T-helper 1 cell treated with Interleukin-12 subunit alpha and Interleukin-12 subunit beta and Interleukin-4 antibody, amounts not matched to agents 30 μg/mL and 1 μg/mL, for 36 hours (primary cell): Measurements from ENCODE around the gene ART1.

Source experiments
- H3K27ac Mint-ChIP-seq: one replicate; pipeline ENCODE4 v1.8.0; 2021; ENCODE audit warnings: mild to moderate bottlenecking, mixed read lengths
- H3K27me3 Mint-ChIP-seq: one replicate; pipeline ENCODE4 v1.8.0; 2021; ENCODE audit warnings: low read depth, mixed read lengths
- H3K36me3 Mint-ChIP-seq: one replicate; pipeline ENCODE4 v1.8.0; 2021; ENCODE audit warnings: low read depth, mixed read lengths
- H3K4me1 Mint-ChIP-seq: one replicate; pipeline ENCODE4 v1.8.0; 2021; ENCODE audit warnings: low read depth, mixed read lengths
- H3K4me3 Mint-ChIP-seq: one replicate; pipeline ENCODE4 v1.8.0; 2021; ENCODE audit warnings: mild to moderate bottlenecking, moderate library complexity, mixed read lengths
- H3K9me3 Mint-ChIP-seq: one replicate; pipeline ENCODE4 v1.8.0; 2021; ENCODE audit warnings: mixed read lengths

ART1 gene

GRCh38 chr11:3666023-3666530 is 21.1 kb downstream of the ART1 start:
- H3K27ac Mint-ChIP-seq, result no peak overlapping the region

GRCh38 chr11:3667149-3668035 is 22.5 kb downstream of the ART1 start:
- Mint-ChIP-seq H3K4me3 (no peak overlapping the region), H3K4me1 (no peaks in the 10 kb centered on the region), H3K36me3 (peaks cover 21% of the 10 kb centered on the region), H3K27ac (no peak overlapping the region), H3K27me3 (no peaks in the 10 kb centered on the region), H3K9me3 (no peaks in the 10 kb centered on the region)

More at GRCh38 chr11:3666023-3666530, 21.1 kb downstream of the ART1 start:
- H3K27me3 Mint-ChIP-seq, result no peaks in the 10 kb centered on the region
- no peak overlapping the region for H3K4me3 Mint-ChIP-seq
- H3K4me1 Mint-ChIP-seq, result no peaks in the 10 kb centered on the region
- no peaks in the 10 kb centered on the region for H3K9me3 Mint-ChIP-seq
- H3K36me3 Mint-ChIP-seq, result peaks cover 17% of the 10 kb centered on the region

GRCh38 chr11:3669128-3669527 is 24.2 kb downstream of the ART1 start:
- no peaks in the 10 kb centered on the region for H3K9me3 Mint-ChIP-seq
- peaks cover 19% of the 10 kb centered on the region for H3K36me3 Mint-ChIP-seq
- no peaks in the 10 kb centered on the region for H3K27me3 Mint-ChIP-seq
- no peak overlapping the region for H3K4me3 Mint-ChIP-seq
- H3K4me1 Mint-ChIP-seq, result no peaks in the 10 kb centered on the region
- H3K27ac Mint-ChIP-seq, result no peak overlapping the region

- Mint-ChIP-seq H3K27ac (no peak overlapping the region), H3K36me3 (peaks cover 17% of the 10 kb centered on the region), H3K27me3 (no peaks in the 10 kb centered on the region), H3K9me3 (no peaks in the 10 kb centered on the region), H3K4me3 (no peak overlapping the region), H3K4me1 (no peaks in the 10 kb centered on the region)
These were observed 24.8 kb downstream of the ART1 start for GRCh38 chr11:3669742-3670183.

DNA sequence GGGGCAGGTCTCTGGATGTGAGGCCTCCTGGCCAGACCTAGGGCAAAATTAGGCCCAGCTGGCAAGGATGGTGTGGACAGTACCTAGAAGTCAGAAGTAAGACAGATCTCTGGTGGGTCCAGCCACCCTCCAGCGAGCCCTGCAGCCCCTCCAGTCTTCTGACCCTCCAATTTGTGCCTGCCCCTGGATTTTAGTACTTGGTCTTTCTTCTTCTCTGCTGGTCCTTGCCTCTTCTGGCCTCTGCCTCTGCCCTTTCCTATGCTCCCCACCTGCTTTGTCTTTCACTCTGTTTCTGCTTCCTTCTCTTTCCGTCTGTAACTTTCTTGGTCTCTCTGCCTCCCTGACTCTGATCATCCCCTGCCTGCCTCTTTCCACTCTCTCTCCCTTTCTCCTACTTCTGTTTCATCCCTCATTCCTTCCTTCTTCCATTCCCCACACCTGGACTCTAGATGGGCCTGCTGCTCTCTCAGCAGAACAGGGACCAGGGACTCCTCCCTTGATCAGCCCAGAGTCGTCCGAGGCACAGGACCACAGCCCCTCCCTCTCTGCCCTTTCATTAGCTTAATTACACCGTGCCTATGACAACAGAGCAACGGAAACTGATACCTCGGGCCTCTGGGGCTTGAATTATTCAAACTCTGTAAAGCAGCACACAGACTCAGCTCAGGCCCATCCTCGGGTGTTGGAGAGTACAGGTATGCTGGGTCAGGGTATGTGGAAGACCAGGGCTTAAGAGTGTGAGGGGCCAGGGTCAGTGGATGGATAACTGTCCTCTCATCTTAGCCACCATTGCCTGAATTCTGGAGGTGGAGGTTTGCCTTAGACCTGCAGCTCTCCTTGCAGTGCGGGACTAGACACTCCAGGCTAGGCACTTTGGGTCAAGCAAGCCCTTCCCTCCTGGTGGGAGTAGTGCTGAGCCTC is 26.7 kb downstream of the ART1 start, which contains the start of gene CHRNA10:
CHRNA10 (minus strand) TSS at position 51 of the 921 bp plus-strand sequence. CDS start 72 bp downstream, outside the sequence.
- no peak within 1 kb of the TSS for H3K27ac Mint-ChIP-seq

DNA sequence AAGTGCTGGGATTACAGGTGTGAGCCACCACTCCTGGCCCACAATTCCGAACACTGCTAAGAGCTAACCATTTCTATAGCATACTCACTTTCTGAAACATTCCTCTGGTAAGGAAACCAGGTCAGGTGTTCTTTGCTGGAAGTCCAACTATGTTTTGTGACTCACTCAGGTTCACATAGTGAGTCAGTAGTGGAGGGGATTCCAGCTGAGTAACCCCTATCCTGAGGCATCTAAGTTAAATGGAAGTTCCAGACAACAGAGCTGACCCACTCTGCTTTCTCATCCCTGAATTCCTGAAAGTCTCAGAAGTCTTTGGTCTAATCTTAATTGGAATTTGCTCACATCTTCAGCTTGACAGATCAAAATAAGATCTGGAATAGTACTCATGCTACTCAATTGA is 29.3 kb downstream of the ART1 start:
- H3K27me3 Mint-ChIP-seq, result no peaks in the 10 kb centered on the region
- H3K4me3 Mint-ChIP-seq, result no peak overlapping the region
- no peak overlapping the region for H3K27ac Mint-ChIP-seq
- H3K9me3 Mint-ChIP-seq, result no peaks in the 10 kb centered on the region
- peaks cover 38% of the 10 kb centered on the region for H3K36me3 Mint-ChIP-seq
- H3K4me1 Mint-ChIP-seq, result peaks cover 3% of the 10 kb centered on the region

More for the DNA sequence above, 26.7 kb downstream of the ART1 start, which contains the start of gene CHRNA10:
- Mint-ChIP-seq H3K4me1 (peaks cover 3% of the 10 kb centered on the region), H3K27me3 (no peaks in the 10 kb centered on the region), H3K9me3 (no peaks in the 10 kb centered on the region), H3K4me3 (no peak within 1 kb of the TSS), H3K36me3 (peaks cover 21% of the 10 kb centered on the region)

- Mint-ChIP-seq H3K36me3 (peaks cover 48% of the 10 kb centered on the region), H3K27me3 (no peaks in the 10 kb centered on the region), H3K4me1 (peaks cover 3% of the 10 kb centered on the region), H3K9me3 (no peaks in the 10 kb centered on the region), H3K4me3 (no peak overlapping the region), H3K27ac (no peak overlapping the region)
These were observed 31.0 kb downstream of the ART1 start for GRCh38 chr11:3675971-3676370.

- Mint-ChIP-seq H3K4me1 (peaks cover 11% of the 10 kb centered on the region), H3K27me3 (no peaks in the 10 kb centered on the region), H3K4me3 (no peak overlapping the region), H3K27ac (no peak overlapping the region), H3K36me3 (peaks cover 55% of the 10 kb centered on the region), H3K9me3 (no peaks in the 10 kb centered on the region)
These were observed 34.1 kb downstream of the ART1 start for GRCh38 chr11:3679077-3679476.

DNA sequence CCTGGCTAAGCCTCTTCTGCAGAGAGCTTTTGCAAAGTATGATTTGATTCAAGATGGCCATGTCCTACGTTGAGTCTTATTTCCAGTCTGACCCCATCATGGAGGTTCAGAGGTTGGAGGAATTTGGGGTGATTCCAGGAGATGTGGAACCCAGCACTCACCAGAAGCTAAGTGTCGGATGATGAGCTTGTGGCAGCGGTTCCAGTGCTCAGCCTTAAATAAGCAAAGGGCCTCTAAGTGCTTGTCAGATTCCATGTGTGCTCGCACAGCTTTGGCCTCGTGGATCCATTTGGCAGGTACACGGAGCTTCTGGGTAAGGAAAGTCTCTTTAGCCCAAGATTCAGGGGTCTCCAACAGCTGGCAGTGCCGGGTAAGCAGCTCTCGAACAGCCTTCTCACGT is 38.1 kb downstream of the ART1 start:
- no peak overlapping the region for H3K27ac Mint-ChIP-seq
- peaks cover 59% of the 10 kb centered on the region for H3K36me3 Mint-ChIP-seq
- H3K27me3 Mint-ChIP-seq, result no peaks in the 10 kb centered on the region
- peaks cover 8% of the 10 kb centered on the region for H3K4me1 Mint-ChIP-seq
- H3K9me3 Mint-ChIP-seq, result no peaks in the 10 kb centered on the region
- H3K4me3 Mint-ChIP-seq, result no peak overlapping the region

DNA sequence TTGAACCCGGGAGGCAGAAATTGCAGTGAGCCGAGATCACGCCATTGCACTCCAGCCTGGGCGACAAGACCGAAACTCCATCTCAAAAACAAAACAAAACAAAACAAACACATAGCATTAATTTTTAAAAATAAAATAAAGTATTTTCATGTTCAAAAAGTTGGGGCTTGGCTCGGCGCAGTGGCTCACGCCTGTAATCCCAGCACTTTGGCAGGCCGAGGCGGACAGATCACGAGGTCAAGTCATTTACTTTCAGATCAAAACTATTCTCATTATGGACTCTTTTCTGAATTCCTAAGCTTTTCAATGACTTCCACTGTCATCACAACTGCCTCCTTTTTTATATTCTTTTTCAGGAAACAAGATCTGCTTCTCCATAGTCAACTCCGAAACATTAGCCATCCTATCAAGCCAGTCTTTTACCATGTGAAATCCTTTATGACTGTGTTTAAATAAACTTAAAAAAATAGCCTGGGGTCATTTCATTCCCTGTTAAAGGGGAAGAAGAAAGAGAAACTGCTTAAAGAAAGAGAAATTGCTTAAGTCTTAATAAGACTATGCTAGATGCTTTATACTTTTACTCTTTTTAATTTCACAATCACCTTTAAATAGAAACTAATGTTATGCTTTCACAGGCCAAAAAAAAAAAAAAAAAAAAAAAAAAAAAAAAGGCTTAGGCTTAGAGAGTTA is 39.3 kb downstream of the ART1 start:
- Mint-ChIP-seq H3K4me1 (peaks cover 8% of the 10 kb centered on the region), H3K27ac (no peak overlapping the region), H3K9me3 (no peaks in the 10 kb centered on the region), H3K36me3 (peaks cover 51% of the 10 kb centered on the region), H3K27me3 (no peaks in the 10 kb centered on the region), H3K4me3 (no peak overlapping the region)

DNA sequence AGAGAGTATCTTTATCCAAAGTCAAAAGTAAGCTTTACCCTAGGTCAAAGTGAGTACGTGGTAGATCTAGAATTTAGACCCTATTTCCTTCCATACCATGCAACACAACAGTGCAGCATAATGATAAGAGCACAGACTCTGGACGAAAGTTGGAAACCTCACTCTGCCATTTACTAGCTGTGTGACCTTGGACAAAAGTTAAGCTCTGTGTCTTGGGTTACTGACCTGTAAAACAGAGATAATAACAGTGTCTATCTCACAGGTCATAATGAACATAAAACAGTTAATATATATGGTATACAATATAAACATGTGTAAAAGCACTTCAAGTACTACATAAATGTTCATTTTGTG is 39.9 kb downstream of the ART1 start:
- no peaks in the 10 kb centered on the region for H3K9me3 Mint-ChIP-seq
- H3K27me3 Mint-ChIP-seq, result no peaks in the 10 kb centered on the region
- H3K4me3 Mint-ChIP-seq, result no peak overlapping the region
- peaks cover 8% of the 10 kb centered on the region for H3K4me1 Mint-ChIP-seq
- no peak overlapping the region for H3K27ac Mint-ChIP-seq
- peaks cover 47% of the 10 kb centered on the region for H3K36me3 Mint-ChIP-seq

DNA sequence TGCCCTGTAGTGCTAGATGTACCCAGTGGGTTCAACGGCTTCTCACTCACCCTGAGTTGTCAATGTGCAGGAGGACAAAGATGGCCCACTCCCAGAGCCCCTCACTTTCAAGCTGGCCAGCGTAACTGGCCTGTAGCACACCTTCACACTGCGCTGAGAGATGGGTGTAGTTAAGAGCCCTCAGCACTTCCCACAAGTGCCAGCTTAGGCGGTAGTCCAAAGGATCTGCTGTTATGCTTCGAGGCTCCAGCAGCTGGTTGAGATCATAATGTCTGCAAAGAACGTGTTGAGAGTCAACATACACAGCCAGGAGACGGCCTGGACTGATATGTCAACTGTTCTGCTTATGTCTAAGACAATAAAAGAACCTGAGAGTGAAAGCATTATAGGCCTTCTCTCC is 41.0 kb downstream of the ART1 start:
- Mint-ChIP-seq H3K27ac (no peak overlapping the region), H3K4me3 (no peak overlapping the region), H3K36me3 (peaks cover 42% of the 10 kb centered on the region), H3K27me3 (no peaks in the 10 kb centered on the region), H3K4me1 (peaks cover 8% of the 10 kb centered on the region), H3K9me3 (no peaks in the 10 kb centered on the region)

GRCh38 chr11:3686751-3687150 is 41.8 kb downstream of the ART1 start:
- Mint-ChIP-seq H3K27ac (no peak overlapping the region), H3K4me1 (peaks cover 8% of the 10 kb centered on the region), H3K9me3 (no peaks in the 10 kb centered on the region), H3K4me3 (no peak overlapping the region), H3K36me3 (peaks cover 39% of the 10 kb centered on the region), H3K27me3 (no peaks in the 10 kb centered on the region)

GRCh38 chr11:3700410-3700809 is 55.5 kb downstream of the ART1 start:
- Mint-ChIP-seq H3K27me3 (no peaks in the 10 kb centered on the region), H3K9me3 (no peaks in the 10 kb centered on the region), H3K27ac (no peak overlapping the region), H3K36me3 (peaks cover 50% of the 10 kb centered on the region), H3K4me3 (no peak overlapping the region), H3K4me1 (peaks cover 1% of the 10 kb centered on the region)
